NCI-H2107 treated with DMSO at 0.1 percent for 48 hours (cell line): ENCODE measurements around the gene FAM110A.
"Not testable (repeated sequence)": the region's sequence is repeated elsewhere in the genome, so short reads cannot be mapped to it uniquely, and the experiment has no call there.

Experiments
- DNase-seq: peaks from one replicate; lab custom pipeline; 2025; ENCODE audit not compliant: unreplicated experiment; lab: John Stamatoyannopoulos, UW

Gene FAM110A

GRCh38 chr20:870758-871157 is 37.2 kb downstream of the FAM110A start:
- no peak for DNase-seq

DNA sequence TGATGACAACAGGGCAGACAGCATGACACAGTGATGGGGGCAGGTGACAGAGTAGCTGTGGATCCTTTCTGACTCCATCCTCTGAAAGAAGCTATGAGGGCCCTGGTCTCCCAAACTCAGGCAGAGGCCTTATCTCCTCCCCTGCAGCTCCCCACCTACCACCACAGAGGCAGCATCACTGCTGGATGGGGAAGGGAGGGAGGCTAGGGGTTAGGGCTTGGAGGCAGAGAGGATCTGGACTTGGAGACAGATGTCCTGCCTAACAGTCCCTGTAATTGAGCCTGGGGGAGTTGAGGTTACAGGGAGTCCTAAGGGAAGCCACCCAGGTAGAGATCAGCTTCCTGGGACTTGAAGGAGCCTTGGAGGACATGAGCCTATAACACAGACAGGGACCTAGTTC is 37.9 kb downstream of the FAM110A start:
- DNase-seq: no peak

DNA sequence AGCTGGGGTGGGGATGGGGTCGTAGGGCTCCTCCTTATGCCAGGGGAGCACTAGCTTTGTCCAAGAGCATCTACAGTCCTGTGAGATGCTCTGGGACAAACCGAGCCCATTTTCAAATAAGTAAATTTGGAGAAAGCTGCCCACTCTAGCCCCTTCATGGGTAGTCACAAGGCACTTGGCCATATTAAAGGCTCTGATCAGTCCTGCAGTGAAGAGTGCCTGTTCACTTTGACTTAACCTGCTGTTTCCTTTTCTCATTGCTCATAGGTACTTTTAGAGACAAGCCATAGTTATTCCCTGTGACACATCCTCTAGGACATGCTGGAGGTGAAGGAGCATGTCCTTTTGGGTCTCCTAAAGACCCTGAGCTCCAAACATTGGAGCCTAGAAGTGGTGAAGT is 38.4 kb downstream of the FAM110A start:
- DNase-seq: no peak

- no peak for DNase-seq
Measured at GRCh38 chr20:872855-873520, 39.5 kb downstream of the FAM110A start.

DNA sequence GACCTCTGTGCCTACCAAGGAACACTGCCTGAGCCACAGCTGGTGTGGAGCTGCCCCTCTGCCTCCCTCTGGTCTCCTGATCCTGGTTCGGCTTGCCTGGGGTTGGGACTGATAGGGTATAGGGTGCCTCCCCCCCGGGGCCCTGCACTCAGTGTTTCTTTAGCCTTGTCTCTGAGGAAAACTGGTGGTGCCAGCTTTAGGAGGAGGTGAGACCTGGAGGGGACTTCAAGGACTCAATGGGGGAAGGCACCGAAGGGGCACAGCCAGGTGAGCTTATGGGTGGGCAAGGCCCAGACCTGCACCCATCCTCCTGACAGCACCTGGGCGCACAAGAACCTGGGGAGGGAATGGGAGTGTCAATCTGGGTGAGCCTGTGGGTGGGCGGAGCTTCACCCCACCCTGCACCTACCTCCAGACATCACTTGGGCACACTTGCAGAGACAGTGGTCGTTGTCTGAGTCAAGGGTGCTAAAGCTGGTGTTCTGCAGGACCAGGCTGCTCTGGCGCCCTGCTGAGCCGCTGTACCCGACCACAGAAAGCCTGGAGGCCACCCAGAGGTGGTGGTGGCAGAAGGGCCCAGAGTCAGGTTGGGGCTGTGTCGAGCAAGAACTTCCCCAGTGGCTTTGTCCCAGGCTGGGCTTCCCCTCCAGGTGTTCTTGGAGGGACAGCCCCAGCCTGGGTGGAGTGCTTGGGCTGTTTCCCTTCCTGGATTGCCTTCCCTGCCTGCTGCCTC is 40.5 kb downstream of the FAM110A start:
- DNase-seq: no peak

DNA sequence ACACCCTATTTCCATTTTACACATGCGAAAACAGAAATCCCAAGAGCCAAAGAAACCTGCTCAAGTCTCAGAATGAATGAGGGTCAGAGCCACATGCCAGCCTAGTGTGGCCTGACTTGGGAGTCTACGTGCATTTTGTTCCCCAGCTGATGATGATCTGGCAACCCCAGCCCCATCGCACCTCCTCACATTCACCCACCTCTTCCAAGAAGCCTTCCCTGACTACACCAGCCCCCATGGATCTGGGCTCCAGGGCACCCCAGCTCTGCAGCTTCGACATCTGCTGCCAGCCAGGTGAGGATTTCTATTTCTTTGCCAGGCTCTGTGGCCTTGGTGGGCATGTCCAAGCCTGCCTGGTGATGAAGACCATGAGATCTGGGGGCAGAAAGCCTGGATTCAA is 41.6 kb downstream of the FAM110A start:
- no peak for DNase-seq

GRCh38 chr20:877814-878213 is 44.3 kb downstream of the FAM110A start:
- DNase-seq: no peak

GRCh38 chr20:878511-879307 is 45.2 kb downstream of the FAM110A start:
- DNase-seq: no peak

- DNase-seq: no peak
Measured at GRCh38 chr20:879626-880025, 46.1 kb downstream of the FAM110A start.

DNA sequence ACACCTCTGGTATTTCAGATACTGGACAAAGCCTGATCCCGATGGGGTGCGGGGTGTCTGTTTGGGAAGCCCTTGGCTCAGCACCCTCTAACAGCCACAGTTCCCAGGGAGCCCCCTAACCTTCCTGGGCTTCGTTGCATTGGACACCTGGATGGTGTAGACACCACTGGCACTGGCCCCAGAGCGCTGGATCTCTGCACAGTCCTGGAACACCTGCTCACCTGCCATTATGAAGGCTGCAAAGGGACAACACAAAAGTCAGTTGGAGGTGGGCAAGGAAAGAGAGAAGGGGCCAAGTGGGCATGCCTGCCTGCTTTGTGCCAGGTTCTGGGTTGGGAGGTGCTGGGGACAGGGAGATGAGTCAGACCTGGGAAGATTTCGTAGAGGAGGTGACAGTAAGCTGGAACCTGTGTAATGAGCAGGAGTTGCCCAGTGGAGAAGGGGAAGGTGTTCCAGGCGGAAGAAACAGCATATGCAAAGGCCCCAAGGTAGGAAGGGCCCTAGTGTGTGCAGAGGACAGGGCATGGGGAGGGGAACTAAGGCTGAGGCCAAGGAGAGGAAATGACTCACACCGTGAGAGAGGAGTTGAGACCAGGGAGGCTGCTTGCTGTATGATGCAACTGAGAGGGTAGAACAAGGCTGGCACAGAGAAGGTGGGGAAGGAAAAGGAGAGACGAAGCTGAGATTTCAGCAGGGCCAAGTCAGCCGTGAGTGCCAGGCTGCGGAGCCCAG is 47.7 kb downstream of the FAM110A start:
- no peak for DNase-seq

GRCh38 chr20:881783-882144 is 48.2 kb downstream of the FAM110A start:
- no peak for DNase-seq

GRCh38 chr20:884983-885952 is 51.8 kb downstream of the FAM110A start:
- DNase-seq: no peak

DNA sequence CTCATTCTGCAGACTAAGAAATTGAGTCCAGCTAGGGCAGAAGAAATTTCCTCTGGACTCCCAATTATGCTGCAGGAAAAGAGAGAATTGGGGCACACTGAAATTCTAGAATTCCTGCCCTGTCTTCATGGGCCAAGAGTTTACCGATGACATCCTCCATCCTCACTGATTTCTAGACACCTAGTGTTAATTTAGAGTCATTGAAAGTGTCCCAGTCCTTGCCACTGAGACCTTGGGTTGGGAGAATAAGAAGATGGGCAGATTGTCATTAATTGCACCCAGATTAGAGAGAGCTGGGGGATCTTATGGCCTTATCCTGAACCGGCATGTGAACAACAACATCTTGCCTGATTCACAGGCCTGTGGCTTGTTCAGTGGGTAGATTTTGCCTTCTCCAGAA is 53.6 kb downstream of the FAM110A start:
- no peak for DNase-seq

- no peak for DNase-seq
Measured at GRCh38 chr20:888057-888456, 54.5 kb downstream of the FAM110A start.

DNA sequence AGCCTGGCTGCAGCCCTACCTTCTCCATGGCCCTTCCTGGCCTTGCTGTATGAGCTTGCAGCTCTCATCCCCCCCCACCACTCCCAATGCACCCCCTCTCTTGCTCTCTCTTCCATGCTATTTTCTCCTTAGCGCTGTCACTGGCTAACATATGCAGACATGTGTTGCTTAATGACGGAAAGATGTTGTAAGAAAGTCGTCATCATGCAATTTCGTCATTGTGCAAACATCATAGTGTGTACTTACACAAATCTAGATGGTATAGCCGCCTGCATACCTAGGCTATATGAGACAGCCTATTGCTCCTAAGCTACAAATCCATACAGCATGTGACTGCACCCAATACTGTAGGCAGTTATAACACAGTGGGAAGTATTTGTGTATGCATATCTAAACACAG is 55.6 kb downstream of the FAM110A start:
- DNase-seq: no peak

- no peak for DNase-seq
Measured at GRCh38 chr20:889932-890463, 56.5 kb downstream of the FAM110A start.

DNA sequence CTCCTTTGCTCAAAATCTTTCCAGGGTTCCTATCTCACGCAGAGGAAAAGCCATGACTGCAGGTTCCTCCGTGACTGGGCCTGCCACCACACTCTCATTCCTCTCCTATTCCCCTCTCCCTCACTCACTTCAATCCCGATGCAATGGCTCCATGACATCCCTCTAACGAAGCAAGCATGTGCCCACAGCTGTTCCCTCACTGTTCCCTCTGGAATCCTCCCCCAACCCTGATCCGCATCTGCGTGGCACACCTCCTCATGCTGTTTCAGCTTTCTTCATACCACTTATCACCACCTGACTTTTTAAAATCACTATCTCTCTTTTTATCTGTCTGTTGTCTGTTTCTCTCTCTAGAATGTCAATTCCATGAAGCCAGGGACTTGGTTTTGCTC is 57.1 kb downstream of the FAM110A start:
- no peak for DNase-seq

- DNase-seq: no peak
Measured at GRCh38 chr20:891058-891705, 57.7 kb downstream of the FAM110A start.

DNA sequence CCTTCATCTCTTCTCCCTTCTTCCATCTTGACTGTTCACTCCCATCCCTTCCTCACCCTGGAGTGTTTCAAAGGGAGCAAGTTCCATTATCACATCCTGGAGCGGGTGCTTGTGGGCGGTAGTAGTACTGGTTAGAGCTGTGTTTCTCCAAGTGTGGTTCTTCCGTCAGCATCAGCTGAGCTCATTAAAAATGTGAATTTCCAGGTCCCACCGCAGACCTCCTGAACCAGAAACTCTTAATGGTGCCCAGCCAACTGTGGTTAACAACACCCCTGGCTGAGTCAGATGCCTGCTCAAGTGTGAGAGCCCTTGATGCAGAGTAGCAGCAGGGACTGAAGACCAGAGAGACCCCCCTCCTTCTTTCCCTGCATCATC is 58.2 kb downstream of the FAM110A start:
- no peak for DNase-seq

- not testable (repeated sequence) for DNase-seq
Measured at GRCh38 chr20:892371-892770, 58.9 kb downstream of the FAM110A start.
